ENCODE data around the gene MRPS23. TPM values are rescaled to one million over a fixed set of nuclear protein-coding genes. Genes with fewer than 3 reads are reported as not detected.

The MRPS23 gene
- total and polyA plus RNA-seq, 2 of the 8 experiments (the other 6 are each of a cell fraction or from before 2014, with no cell fraction given), result 38.6 to 60.4 TPM

GRCh38 chr17:57889252-57889651 is 39.4 kb upstream of the MRPS23 start:
- Histone ChIP-seq H2BK120ac (replicated peaks; ENCODE audit: low read depth, low read length) (no peak overlapping the region), H2BK12ac (ENCODE audit: low read depth, low read length) (no peak overlapping the region), H3K9ac (replicated peaks in 1 of 4; ENCODE audit: extremely low read depth in 1 of 4, low read depth in 3 of 4, low read length in 3 of 4) (no peak overlapping the region), H3K23ac (ENCODE audit: insufficient read length) (no peak overlapping the region), H3K27me3 (replicated peaks in 1 of 4; ENCODE audit: control insufficient read depth in 3 of 4, extremely low read depth in 1 of 4, insufficient read depth in 3 of 4, low read length in 3 of 4) (no peaks in the 10 kb centered on the region), H3K79me1 (ENCODE audit: low read depth, low read length) (no peaks in the 10 kb centered on the region), H3K4me3 (ENCODE audit: extremely low read depth in 1 of 4, insufficient read depth in 2 of 4, low read depth in 3 of 4, low read length in 4 of 4) (no peak overlapping the region), H3K4me2 (ENCODE audit: insufficient read depth in 1 of 2, low read depth in 2 of 2, low read length in 2 of 2) (no peak overlapping the region), H2BK20ac (ENCODE audit: low read length) (no peak overlapping the region), H3K18ac (ENCODE audit: extremely low read depth, low read length) (0 out of 2 replicates have a peak overlapping the region, but pooled peaks have one; percentile 19), H3K36me3 (ENCODE audit: control insufficient read depth in 2 of 4, insufficient read depth in 4 of 4, low read length in 3 of 4) (no peaks in the 10 kb centered on the region), H3K56ac (replicated peaks; ENCODE audit: insufficient read length, low read depth, low read length) (no peak overlapping the region), H3K14ac (ENCODE audit: insufficient read length) (no peak overlapping the region), H3K4me1 (replicated peaks in 1 of 4; ENCODE audit: control insufficient read depth in 3 of 4, insufficient read depth in 4 of 4, low read length in 3 of 4) (peaks cover 8 to 10% (median 9%) of the 10 kb centered on the region in 4 experiments), H3K23me2 (ENCODE audit: low read depth, low read length) (no peaks in the 10 kb centered on the region), H3K27ac (ENCODE audit: low read depth, low read length) (no peak overlapping the region), H2BK15ac (ENCODE audit: low read length) (no peak overlapping the region), H4K5ac (ENCODE audit: insufficient read length, low read depth, low read length) (no peak overlapping the region), H4K8ac (ENCODE audit: extremely low read depth, insufficient read depth, low read length) (no peak overlapping the region), H4K91ac (replicated peaks; ENCODE audit: insufficient read length, low read length) (no peak overlapping the region), H2BK5ac (ENCODE audit: low read depth, low read length) (no peak overlapping the region), H2AFZ (ENCODE audit: low read length) (no peak overlapping the region), H2AK5ac (ENCODE audit: low read depth, low read length) (no peak overlapping the region), H4K20me1 (replicated peaks in 1 of 2; ENCODE audit: control insufficient read depth in 1 of 2, insufficient read depth in 2 of 2, low read length in 2 of 2) (no peaks in the 10 kb centered on the region), H3K4ac (replicated peaks; ENCODE audit: insufficient read length, low read depth, low read length) (no peak overlapping the region), H3K79me2 (ENCODE audit: control insufficient read depth in 1 of 2, insufficient read depth in 2 of 2, low read length in 2 of 2) (no peaks in the 10 kb centered on the region), H3K9me3 (ENCODE audit: insufficient read depth in 2 of 2, low read depth in 1 of 2, low read length in 1 of 2) (no peaks in the 10 kb centered on the region)
- DNase-seq (ENCODE audit: low read depth in 1 of 2, low spot score in 2 of 2), result no peak
- ChIA-PET CTCF (ENCODE audit: partially characterized antibody) (interaction anchor here (0.6 to 9.0 kb wide), 9 partner anchors 10 to 221 kb away, joined by 3 to 205 read pairs (median 5); partner anchors contain the start of gene CUEDC1), POLR2A (ENCODE audit: partially characterized antibody) (interaction anchor here (1.1 to 1.8 kb wide), 3 partner anchors 10 to 102 kb away, joined by 3 to 7 read pairs (median 4); no protein-coding TSS in a partner anchor)
- no peak for FAIRE-seq
- WGBS, 2 experiments (ENCODE audit: extremely low coverage in 1 of 2, insufficient coverage in 1 of 2, insufficient read length in 1 of 2, insufficient replicate concordance in 2 of 2, low coverage in 1 of 2, low lambda C conversion rate in 2 of 2, missing lambda C conversion rate in 1 of 2), result 94% methylated on average over 2 of the region's 2 CpGs; no CpG with 5 or more reads in 1 of the 2 experiments
- TF ChIP-seq CTBP2 (IDR thresholded peaks at IDR 0.05; ENCODE audit: borderline replicate concordance, insufficient read depth, insufficient read length, low read length), result no peak
